Panc1 (cell line): ENCODE measurements around the gene ABCC12. TPM values are rescaled to one million over a fixed set of nuclear protein-coding genes. Genes with fewer than 3 reads are reported as not detected.

Experiments
- ATAC-seq: fragments of 200-7000 bp; cut with Tn5 transposase; 2 replicates; pipeline ENCODE4 v1.9.1; 2020; ENCODE audit warnings: mild to moderate bottlenecking, moderate library complexity
- BruUV-seq: library from RNA; stranded (reverse); fragments of 400-500 nt; replicated peaks from 2 replicates; lab custom pipeline; 2021; lab: Mats Ljungman, UMichigan
- CTCF ChIA-PET: fragments of 300-600 bp; sonication (Branson Sonifier 250); formaldehyde crosslinking; loops from one replicate; lab custom pipeline; 2022; ENCODE audit warnings: antibody characterized with exemption; lab: Charles Lee
- POLR2A ChIA-PET: fragments of 300-600 bp; sonication (Branson Sonifier 250); formaldehyde crosslinking; loops from one replicate; lab custom pipeline; 2022; ENCODE audit warnings: antibody characterized with exemption; lab: Charles Lee
- DNase-seq: peaks from one replicate; pipeline ENCODE4 v3.0.0-alpha.2; 2010; ENCODE audit warnings: low read depth, low spot score
- H3K27ac ChIP-seq: 2 replicates; pipeline ENCODE4 v1.5.1; 2011; ENCODE audit warnings: mild to moderate bottlenecking, low read length, inconsistent platforms
- H3K27me3 ChIP-seq: fragments of 200-500 bp; sonication (Bioruptor generic); 2 replicates; pipeline ENCODE4 v1.6.0; 2014; ENCODE audit warnings: low read length, inconsistent platforms; ENCODE audit not compliant: control insufficient read depth, insufficient read depth
- H3K36me3 ChIP-seq: fragments of 200-500 bp; sonication (Bioruptor generic); 2 replicates; pipeline ENCODE4 v1.5.1; 2014; ENCODE audit warnings: inconsistent platforms, mild to moderate bottlenecking, low read length, moderate library complexity; ENCODE audit not compliant: control insufficient read depth, insufficient read depth
- H3K4me1 ChIP-seq: 2 replicates; pipeline ENCODE4 v1.5.1; 2011; ENCODE audit warnings: inconsistent platforms, mild to moderate bottlenecking, low read length, moderate library complexity; ENCODE audit not compliant: control insufficient read depth, insufficient read depth
- H3K4me3 ChIP-seq, 2 experiments: 2 replicates each; pipeline ENCODE4 v1.5.1; 2011 to 2012; ENCODE audit warnings: low read depth in 2 of 2, low read length in 2 of 2, mild to moderate bottlenecking in 2 of 2, inconsistent platforms in 1 of 2, moderate library complexity in 1 of 2
- H3K9me3 ChIP-seq: fragments of 200-500 bp; sonication (Bioruptor generic); 2 replicates; pipeline ENCODE4 v1.5.1; 2014; ENCODE audit warnings: low read depth, mild to moderate bottlenecking, inconsistent platforms, low read length, moderate library complexity; ENCODE audit not compliant: control insufficient read depth, insufficient read depth
- POLR2AphosphoS5 ChIP-seq: IDR thresholded peaks from 2 replicates; pipeline ENCODE4 v1.6.1; 2012; ENCODE audit warnings: mild to moderate bottlenecking, low read depth, low read length, moderate library complexity
- REST ChIP-seq, 2 experiments: IDR thresholded peaks; 2 replicates each; pipeline ENCODE4 v1.6.1; 2011 to 2012; ENCODE audit warnings: low read depth in 2 of 2, control low read depth in 1 of 2, low read length in 1 of 2, mild to moderate bottlenecking in 1 of 2, moderate library complexity in 1 of 2; ENCODE audit not compliant: insufficient read depth in 1 of 2
- SIN3A ChIP-seq: IDR thresholded peaks from 2 replicates; pipeline ENCODE4 v1.6.1; 2012; ENCODE audit warnings: low read depth, mild to moderate bottlenecking, low read length, moderate library complexity, borderline replicate concordance; ENCODE audit not compliant: insufficient read depth
- TCF7L2 ChIP-seq: IDR thresholded peaks from 2 replicates; pipeline ENCODE4 v1.6.1; 2011; ENCODE audit warnings: mild to moderate bottlenecking, low read depth, low read length, inconsistent platforms
- in situ Hi-C: cut with HindIII; loops from 2 replicates; pipeline ENCODE4 v1.10.0; 2016; ENCODE audit warnings: low sequenced_read_pairs, low pct_unique_long_range_greater_than_20kb
- intact Hi-C: fragments of 100-400 bp; cut with micrococcal nuclease; formaldehyde crosslinking; loops from one replicate; pipeline ENCODE4 v1.10.0; 2022; ENCODE audit not compliant: unreplicated experiment
- total RNA-seq: library from RNA; stranded (reverse); gene quantifications from one replicate; pipeline ENCODE4 v1.2.1, GENCODE V29; 2021; ENCODE audit not compliant: unreplicated experiment
- TF ChIP-seq, protein P1 (sequence below): fragments of 450-650 bp; IDR thresholded peaks from 2 replicates; pipeline ENCODE4 v1.5.1; 2017; ENCODE audit warnings: mild to moderate bottlenecking

Gene ABCC12
- total RNA-seq, 1 experiment from 2014 or later = not detected

- H3K27me3 ChIP-seq = no peaks in the 10 kb centered on the region
- no peaks in the 10 kb centered on the region for H3K4me1 ChIP-seq
- no TSS peak for BruUV-seq
- POLR2A ChIA-PET = no interaction called here
- H3K36me3 ChIP-seq = no peaks in the 10 kb centered on the region
- H3K9me3 ChIP-seq = no peaks in the 10 kb centered on the region; the same call in 1 of the 2 replicates
- ATAC-seq (no peak), DNase-seq (no peak)
- TF ChIP-seq TCF7L2 (no peak), REST (IDR thresholded peaks at IDR 0.05; ENCODE audit: insufficient read depth in 1 of 2, low read depth in 2 of 2, low read length in 1 of 2) (no peak), POLR2AphosphoS5 (no peak), SIN3A (no peak)
- TF ChIP-seq, protein P1, sequence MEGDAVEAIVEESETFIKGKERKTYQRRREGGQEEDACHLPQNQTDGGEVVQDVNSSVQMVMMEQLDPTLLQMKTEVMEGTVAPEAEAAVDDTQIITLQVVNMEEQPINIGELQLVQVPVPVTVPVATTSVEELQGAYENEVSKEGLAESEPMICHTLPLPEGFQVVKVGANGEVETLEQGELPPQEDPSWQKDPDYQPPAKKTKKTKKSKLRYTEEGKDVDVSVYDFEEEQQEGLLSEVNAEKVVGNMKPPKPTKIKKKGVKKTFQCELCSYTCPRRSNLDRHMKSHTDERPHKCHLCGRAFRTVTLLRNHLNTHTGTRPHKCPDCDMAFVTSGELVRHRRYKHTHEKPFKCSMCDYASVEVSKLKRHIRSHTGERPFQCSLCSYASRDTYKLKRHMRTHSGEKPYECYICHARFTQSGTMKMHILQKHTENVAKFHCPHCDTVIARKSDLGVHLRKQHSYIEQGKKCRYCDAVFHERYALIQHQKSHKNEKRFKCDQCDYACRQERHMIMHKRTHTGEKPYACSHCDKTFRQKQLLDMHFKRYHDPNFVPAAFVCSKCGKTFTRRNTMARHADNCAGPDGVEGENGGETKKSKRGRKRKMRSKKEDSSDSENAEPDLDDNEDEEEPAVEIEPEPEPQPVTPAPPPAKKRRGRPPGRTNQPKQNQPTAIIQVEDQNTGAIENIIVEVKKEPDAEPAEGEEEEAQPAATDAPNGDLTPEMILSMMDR = no peak
- H3K27ac ChIP-seq = no peak overlapping the region
- H3K4me3 ChIP-seq = no peak overlapping the region
- intact Hi-C loops (no loop called here), in situ Hi-C loops (no loop called here)
- CTCF ChIA-PET = no interaction called here
These were observed 11.9 kb downstream of the ABCC12 start for GRCh38 chr16:48143812-48144368.

DNA sequence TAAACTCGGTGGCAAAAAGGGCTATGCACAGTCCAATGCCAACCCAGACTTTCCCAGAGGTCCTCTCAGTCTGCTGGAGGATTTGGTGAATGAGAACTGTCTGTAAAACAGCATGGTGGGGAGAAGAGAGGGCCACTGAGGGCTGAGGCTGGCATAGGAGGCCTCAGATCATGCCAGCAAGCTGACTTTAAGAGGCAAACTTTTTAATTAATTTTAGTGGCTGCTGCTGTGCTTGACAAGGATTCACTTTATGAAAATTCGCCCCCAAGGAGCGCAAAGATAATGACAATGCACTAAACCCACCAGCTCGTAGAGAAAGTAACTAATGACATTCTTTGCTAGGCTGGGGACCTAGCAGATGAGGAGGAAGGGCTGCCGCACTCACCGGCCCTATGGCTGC, 15.0 kb downstream of the ABCC12 start:
- no TSS peak for BruUV-seq

More for the DNA sequence above, 15.0 kb downstream of the ABCC12 start:
- CTCF ChIA-PET = no interaction called here
- Histone ChIP-seq H3K9me3 (no peaks in the 10 kb centered on the region; the same call in 1 of the 2 replicates), H3K4me3 (no peak overlapping the region), H3K27ac (no peak overlapping the region), H3K27me3 (no peaks in the 10 kb centered on the region), H3K4me1 (no peaks in the 10 kb centered on the region), H3K36me3 (no peaks in the 10 kb centered on the region)
- intact Hi-C loops (no loop called here), in situ Hi-C loops (no loop called here)
- POLR2A ChIA-PET = no interaction called here
- DNase-seq (no peak), ATAC-seq (no peak)
- TF ChIP-seq REST (IDR thresholded peaks at IDR 0.05; ENCODE audit: insufficient read depth in 1 of 2, low read depth in 2 of 2, low read length in 1 of 2) = no peak
- TF ChIP-seq TCF7L2 = no peak
- no peak for TF ChIP-seq POLR2AphosphoS5
- no peak for TF ChIP-seq SIN3A
- TF ChIP-seq, protein P1 = no peak
